ENCODE measurements around the gene TMEM273.
"Not testable (repeated sequence)": the region's sequence is repeated elsewhere in the genome, so short reads cannot be mapped to it uniquely, and the experiment has no call there.

The TMEM273 gene

DNA sequence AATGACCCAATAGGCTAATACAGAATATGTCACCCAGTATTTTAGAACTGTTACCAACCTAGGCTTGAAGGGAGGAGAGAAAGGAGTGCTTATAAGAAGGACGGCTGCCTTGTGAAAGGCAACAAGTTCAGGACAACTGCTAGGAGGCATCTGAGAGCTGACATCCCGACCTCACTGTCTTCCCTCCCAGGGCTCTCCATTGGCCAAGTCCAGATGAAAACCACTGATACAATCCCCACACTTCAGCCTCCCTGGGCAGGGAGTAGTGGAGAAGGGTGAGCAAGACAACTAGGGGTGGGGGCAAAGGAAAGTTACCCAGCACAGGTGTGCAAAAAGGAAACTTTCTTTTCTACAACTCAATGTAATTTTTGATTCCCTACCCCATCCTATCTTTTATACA is 29.5 kb upstream of the TMEM273 start:
- peaks cover 3% of the 10 kb centered on the region for H3K4me1 Mint-ChIP-seq (ENCODE audit: low read depth)
- H3K27ac Mint-ChIP-seq = no peak overlapping the region
- no peaks in the 10 kb centered on the region for H3K36me3 Mint-ChIP-seq
- H3K27me3 Mint-ChIP-seq = peaks cover 6% of the 10 kb centered on the region
- H3K9me3 Mint-ChIP-seq (ENCODE audit: low read depth) = no peaks in the 10 kb centered on the region
- H3K4me3 Mint-ChIP-seq = no peak overlapping the region

DNA sequence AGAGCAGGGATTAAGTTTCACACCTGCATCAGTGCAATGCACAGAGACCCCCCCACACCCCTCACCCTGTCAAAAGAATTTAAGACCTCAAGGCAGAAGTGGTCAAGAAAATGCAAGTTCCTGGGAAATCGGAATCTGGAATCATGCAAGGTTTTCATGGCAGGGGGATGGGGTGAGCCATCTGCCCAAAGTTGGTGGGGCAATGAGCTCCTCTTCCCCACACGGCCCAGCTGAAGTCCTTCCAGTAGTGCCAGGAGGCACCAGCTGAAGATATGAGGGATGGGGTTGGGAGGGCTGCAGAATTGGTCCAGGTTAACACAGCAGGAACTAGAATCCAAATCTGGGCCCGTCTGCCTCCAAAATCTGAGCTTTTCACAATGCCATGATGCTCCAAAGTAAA is 25.0 kb upstream of the TMEM273 start:
- H3K9me3 Mint-ChIP-seq (ENCODE audit: low read depth) = no peaks in the 10 kb centered on the region
- no peak overlapping the region for H3K27ac Mint-ChIP-seq
- H3K27me3 Mint-ChIP-seq = peaks cover 6% of the 10 kb centered on the region

DNA sequence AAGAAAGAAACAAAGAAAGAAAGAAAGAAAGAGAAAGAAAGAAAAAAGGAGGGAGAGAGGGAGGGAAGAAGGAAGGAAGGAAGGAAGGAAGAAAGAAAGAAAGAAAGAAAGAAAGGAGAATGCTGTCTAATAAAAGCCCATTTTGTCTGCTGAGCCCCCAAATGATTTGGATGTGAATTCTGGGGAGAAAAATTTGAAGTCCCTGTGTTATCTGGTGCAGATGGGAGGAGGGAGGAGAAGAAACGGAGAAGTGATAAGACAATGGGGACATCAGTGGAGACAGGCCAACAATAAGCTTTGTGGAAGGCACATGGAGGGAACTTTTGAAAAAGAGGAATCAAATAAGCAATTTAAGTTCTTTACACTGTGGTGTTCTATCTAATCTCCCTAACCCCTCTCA is 24.6 kb upstream of the TMEM273 start:
- H3K27me3 Mint-ChIP-seq = peaks cover 6% of the 10 kb centered on the region
- H3K9me3 Mint-ChIP-seq (ENCODE audit: low read depth) = no peaks in the 10 kb centered on the region
- no peak overlapping the region for H3K4me3 Mint-ChIP-seq
- H3K4me1 Mint-ChIP-seq (ENCODE audit: low read depth) = peaks cover 3% of the 10 kb centered on the region
- H3K36me3 Mint-ChIP-seq = no peaks in the 10 kb centered on the region
- H3K27ac Mint-ChIP-seq = no peak overlapping the region

More for the DNA sequence above, 25.0 kb upstream of the TMEM273 start:
- no peak overlapping the region for H3K4me3 Mint-ChIP-seq
- H3K4me1 Mint-ChIP-seq (ENCODE audit: low read depth) = peaks cover 3% of the 10 kb centered on the region
- H3K36me3 Mint-ChIP-seq = no peaks in the 10 kb centered on the region

DNA sequence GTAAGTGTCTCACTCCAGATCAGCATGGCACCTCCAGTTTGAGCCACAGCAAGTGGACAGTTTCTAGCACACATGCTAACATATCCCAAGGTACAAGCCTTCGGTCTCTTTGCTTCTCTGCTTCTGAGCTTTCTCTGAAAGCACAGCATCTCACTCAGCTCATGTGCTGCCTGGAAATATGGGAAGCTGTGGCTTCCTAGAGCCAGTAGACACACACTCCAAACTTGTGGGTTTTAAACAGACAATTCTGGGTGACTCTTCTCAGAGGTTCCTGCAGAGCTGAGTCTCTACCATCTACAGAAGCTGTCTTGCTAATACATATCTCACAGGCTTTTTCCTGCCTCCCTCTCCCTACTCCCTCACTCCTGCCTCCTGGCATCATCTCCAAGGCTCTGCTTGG is 23.9 kb upstream of the TMEM273 start:
- no peak overlapping the region for H3K4me3 Mint-ChIP-seq
- no peak overlapping the region for H3K27ac Mint-ChIP-seq
- H3K9me3 Mint-ChIP-seq (ENCODE audit: low read depth) = no peaks in the 10 kb centered on the region
- peaks cover 6% of the 10 kb centered on the region for H3K27me3 Mint-ChIP-seq
- no peaks in the 10 kb centered on the region for H3K36me3 Mint-ChIP-seq
- peaks cover 3% of the 10 kb centered on the region for H3K4me1 Mint-ChIP-seq (ENCODE audit: low read depth)

DNA sequence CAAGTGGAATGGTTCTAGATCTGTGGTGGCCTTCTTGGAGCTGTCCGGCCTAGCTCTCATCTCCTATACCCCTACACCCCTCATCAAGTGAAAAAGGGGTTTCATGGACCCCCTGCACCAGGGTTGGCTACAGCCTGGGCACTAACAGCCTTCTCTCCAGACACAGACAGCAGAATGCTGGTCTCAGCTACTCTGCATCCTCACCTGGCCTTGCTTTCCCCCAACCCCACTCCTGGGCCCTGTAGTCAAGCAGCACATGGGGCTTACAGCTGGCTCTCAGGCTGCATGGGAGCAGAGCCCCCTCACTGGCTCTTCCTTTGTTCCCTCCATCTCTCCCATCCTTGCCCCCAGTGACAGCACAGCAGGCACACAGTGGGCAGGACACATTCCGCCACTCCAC is 20.8 kb upstream of the TMEM273 start:
- Mint-ChIP-seq H3K36me3 (no peaks in the 10 kb centered on the region), H3K27me3 (peaks cover 9% of the 10 kb centered on the region), H3K4me3 (no peak overlapping the region), H3K4me1 (ENCODE audit: low read depth) (no peaks in the 10 kb centered on the region), H3K27ac (no peak overlapping the region), H3K9me3 (ENCODE audit: low read depth) (peaks cover 3% of the 10 kb centered on the region)

DNA sequence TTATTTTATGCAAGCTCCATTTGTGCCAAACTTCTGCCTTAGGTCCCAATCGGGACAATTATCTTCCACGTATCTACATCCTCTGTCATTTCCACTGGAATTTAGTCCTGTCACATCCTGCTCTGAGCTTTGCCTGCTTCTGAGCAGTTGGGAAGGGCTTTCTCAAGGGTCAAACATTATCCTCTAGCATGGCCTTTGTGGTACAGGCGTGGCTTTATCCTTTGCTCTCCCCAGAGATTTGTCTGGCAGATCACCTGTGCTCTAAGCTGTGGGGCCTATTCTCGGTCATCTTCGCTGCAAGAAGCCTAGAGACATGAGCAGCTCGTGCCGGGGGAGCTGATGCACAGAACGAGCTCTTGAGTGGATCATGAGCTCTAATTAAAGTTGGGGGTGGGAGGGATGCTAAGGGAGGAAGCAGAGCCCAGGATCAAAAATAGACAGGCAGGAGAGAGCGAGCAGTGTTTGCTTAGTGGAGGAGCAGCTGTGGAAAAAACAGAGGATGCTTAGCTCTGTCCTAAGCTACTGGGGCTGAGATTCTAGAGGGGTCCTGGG is 19.8 kb upstream of the TMEM273 start:
- Mint-ChIP-seq H3K36me3 (no peaks in the 10 kb centered on the region), H3K9me3 (ENCODE audit: low read depth) (peaks cover 5% of the 10 kb centered on the region), H3K4me1 (ENCODE audit: low read depth) (no peaks in the 10 kb centered on the region), H3K4me3 (no peak overlapping the region), H3K27me3 (peaks cover 6% of the 10 kb centered on the region), H3K27ac (no peak overlapping the region)

DNA sequence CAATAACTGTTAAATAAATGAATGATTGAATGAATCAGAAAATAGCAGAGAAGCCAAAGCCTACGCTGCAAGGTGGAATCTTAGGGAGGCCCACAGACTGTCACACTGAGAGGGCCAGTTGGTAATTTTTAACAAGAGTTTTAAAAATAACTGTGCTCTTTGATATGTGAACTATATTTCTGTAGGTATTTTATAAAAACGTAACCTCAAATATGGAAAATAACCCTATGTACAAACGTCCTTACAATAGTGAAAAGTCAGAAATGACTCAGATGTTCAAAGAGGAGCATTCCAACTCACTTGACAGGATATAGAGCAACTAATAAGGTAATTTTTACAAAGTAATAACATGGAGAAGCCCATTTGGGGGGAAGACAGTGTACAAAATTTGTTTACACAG is 18.9 kb upstream of the TMEM273 start:
- no peak overlapping the region for H3K4me3 Mint-ChIP-seq
- H3K27me3 Mint-ChIP-seq = peaks cover 6% of the 10 kb centered on the region
- H3K36me3 Mint-ChIP-seq = no peaks in the 10 kb centered on the region
- no peak overlapping the region for H3K27ac Mint-ChIP-seq
- H3K9me3 Mint-ChIP-seq (ENCODE audit: low read depth) = peaks cover 5% of the 10 kb centered on the region
- no peaks in the 10 kb centered on the region for H3K4me1 Mint-ChIP-seq (ENCODE audit: low read depth)

DNA sequence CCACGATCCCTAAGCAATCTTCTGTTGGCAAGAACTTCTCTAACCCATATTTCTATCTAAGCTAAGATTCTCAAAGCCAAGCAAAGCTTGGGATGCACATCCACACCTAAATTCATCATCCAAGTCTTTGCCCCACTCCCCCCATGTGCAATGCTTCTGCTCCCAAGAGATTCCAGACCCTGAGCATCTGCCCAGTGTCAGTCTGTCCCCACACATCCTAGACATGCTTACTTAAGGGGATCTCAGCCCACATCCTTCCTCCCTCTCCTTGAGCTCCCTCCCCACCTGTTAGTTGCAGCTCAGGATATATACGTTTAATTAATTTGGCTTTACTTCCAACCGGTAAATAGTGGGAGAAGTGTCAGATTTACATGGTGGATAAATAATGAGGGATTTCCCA is 17.0 kb upstream of the TMEM273 start:
- H3K27ac Mint-ChIP-seq = no peak overlapping the region
- H3K4me3 Mint-ChIP-seq = no peak overlapping the region
- no peaks in the 10 kb centered on the region for H3K36me3 Mint-ChIP-seq
- peaks cover 5% of the 10 kb centered on the region for H3K9me3 Mint-ChIP-seq (ENCODE audit: low read depth)
- H3K27me3 Mint-ChIP-seq = peaks cover 4% of the 10 kb centered on the region
- H3K4me1 Mint-ChIP-seq (ENCODE audit: low read depth) = no peaks in the 10 kb centered on the region

DNA sequence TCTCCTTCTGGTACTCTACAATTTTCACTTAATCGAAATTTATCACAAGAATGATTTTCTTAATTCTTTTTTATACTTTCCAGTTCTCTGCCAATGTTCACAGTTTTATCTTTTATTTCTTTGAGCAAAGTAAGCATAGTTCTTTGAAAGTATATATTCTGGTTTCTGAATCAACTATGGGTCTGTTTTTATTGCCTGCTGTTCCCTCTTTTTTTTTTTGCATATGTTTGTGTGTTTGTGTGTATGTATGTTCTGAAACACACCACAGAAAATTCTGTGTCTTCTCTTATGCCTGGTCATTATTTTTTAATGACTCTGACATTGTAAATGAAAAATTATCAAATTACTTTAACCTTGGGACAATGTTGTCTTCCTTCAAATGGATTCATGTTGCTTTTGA is 15.9 kb upstream of the TMEM273 start:
- Mint-ChIP-seq H3K27ac (no peak overlapping the region), H3K36me3 (no peaks in the 10 kb centered on the region), H3K27me3 (peaks cover 4% of the 10 kb centered on the region), H3K9me3 (ENCODE audit: low read depth) (peaks cover 5% of the 10 kb centered on the region), H3K4me3 (no peak overlapping the region), H3K4me1 (ENCODE audit: low read depth) (no peaks in the 10 kb centered on the region)

DNA sequence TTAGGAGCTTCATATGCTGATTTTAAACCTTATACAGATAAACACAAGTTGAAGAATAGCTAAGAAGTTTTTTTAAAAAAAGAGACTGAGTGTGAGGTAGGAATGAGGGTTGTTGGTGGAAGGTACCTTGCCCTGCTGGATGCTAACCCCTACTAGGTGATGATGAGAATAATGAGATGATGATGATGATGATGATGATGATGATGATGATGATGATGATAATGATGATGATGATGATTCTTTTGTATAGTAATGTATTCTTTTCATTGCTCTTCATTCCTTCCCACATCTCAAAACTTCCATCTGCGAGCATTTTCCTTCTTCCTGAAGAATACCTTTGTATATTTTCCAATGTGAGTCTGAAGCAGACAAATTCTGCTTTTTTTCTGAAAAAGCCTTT is 14.1 kb upstream of the TMEM273 start:
- peaks cover 5% of the 10 kb centered on the region for H3K9me3 Mint-ChIP-seq (ENCODE audit: low read depth)
- peaks cover 8% of the 10 kb centered on the region for H3K27me3 Mint-ChIP-seq
- H3K36me3 Mint-ChIP-seq = no peaks in the 10 kb centered on the region
- H3K4me1 Mint-ChIP-seq (ENCODE audit: low read depth) = no peaks in the 10 kb centered on the region
- no peak overlapping the region for H3K4me3 Mint-ChIP-seq
- no peak overlapping the region for H3K27ac Mint-ChIP-seq

DNA sequence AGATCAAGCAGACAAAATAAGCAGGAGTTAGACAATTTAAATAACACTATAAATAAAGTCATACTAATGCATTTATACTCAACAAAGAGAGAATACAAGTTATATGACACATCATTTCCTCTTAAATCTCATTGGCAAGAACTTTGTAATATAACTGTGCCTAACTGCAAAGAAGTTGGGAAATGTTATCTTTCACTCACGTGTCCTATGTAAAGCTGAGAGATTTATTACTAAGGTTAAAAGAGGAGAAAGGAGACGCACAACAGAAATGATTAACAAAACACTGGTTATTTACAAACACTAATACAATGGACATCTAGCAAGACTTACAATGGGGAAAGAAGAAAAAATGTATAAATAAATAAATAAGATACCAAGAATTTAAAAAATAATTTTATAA is 12.7 kb upstream of the TMEM273 start:
- Mint-ChIP-seq H3K9me3 (ENCODE audit: low read depth) (peaks cover 5% of the 10 kb centered on the region), H3K36me3 (no peaks in the 10 kb centered on the region), H3K27me3 (peaks cover 13% of the 10 kb centered on the region), H3K4me1 (ENCODE audit: low read depth) (no peaks in the 10 kb centered on the region), H3K27ac (no peak overlapping the region), H3K4me3 (no peak overlapping the region)

DNA sequence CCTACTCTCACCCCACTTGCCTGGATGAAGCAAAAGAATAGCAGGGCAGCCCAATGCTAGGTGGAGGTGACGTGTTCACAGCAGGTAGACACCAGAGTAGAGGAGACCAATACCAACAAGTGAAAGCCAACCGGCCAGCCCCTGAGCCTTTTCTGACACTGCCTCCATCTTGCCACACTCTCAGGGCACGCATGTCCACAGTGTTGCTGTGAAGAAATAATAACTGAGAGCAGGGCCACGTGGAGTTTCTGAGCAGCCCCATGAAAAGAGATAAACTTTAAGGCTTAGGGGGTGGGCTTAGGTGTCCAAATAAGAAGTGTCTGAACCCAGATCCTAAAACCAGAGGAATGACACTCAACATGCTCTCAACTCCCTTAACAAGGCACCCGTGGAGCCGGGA is 9.0 kb upstream of the TMEM273 start:
- H3K4me1 Mint-ChIP-seq (ENCODE audit: low read depth) = no peaks in the 10 kb centered on the region
- peaks cover 12% of the 10 kb centered on the region for H3K27me3 Mint-ChIP-seq
- H3K9me3 Mint-ChIP-seq (ENCODE audit: low read depth) = no peaks in the 10 kb centered on the region
- H3K36me3 Mint-ChIP-seq = no peaks in the 10 kb centered on the region
- H3K4me3 Mint-ChIP-seq = no peak overlapping the region
- no peak overlapping the region for H3K27ac Mint-ChIP-seq

DNA sequence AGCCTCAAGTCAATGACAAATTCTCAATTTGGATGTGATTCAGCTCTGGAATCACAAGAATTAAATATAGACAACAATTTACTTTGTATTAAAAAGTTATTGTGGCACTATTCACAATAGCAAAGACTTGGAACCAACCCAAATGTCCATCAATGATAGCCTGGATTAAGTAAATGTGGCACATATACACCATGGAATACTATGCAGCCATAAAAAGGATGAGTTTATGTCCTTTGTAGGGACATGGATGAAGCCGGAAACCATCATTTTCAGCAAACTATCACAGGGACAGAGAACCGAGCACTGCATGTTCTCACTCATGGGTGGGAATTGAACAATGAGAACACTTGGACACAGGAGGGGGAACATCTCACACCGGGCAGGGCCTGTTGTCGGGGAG is 7.7 kb upstream of the TMEM273 start:
- H3K9me3 Mint-ChIP-seq (ENCODE audit: low read depth); H3K36me3 Mint-ChIP-seq; H3K4me1 Mint-ChIP-seq (ENCODE audit: low read depth); H3K4me3 Mint-ChIP-seq; H3K27ac Mint-ChIP-seq: not testable (repeated sequence)
- peaks cover 10% of the 10 kb centered on the region for H3K27me3 Mint-ChIP-seq

DNA sequence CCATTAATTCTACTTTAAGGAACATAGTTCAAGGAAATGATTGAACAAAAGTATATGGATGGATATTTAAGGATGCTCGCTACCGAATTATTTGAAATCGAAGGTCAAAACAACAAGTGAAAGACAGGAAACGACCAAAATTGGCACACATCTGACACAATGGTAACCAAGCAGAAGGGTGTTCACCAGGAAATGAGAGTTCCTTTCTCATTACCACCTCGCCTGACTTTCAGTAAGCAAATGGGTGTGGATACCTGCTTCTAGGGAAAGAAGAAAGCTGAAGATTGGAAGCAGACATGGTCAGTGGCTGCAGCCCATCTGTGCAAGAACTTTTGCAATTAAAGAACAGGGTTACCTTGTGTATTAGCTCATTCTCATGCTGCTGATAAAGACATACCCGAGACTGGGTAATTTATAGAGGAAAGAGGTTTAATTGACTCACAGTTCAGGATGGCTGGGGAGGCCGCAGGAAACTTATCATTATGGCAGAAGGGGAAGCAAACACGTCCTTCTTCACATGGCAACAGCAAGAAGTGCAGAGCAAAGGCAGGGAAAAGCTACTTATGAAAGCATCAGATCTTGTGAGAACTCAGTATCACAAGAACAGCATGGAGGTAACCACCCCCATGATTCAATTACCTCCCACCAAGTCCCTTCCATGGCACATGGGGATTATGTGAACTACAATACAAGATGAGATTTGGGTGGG is 6.2 kb upstream of the TMEM273 start:
- H3K4me3 Mint-ChIP-seq = no peak overlapping the region

DNA sequence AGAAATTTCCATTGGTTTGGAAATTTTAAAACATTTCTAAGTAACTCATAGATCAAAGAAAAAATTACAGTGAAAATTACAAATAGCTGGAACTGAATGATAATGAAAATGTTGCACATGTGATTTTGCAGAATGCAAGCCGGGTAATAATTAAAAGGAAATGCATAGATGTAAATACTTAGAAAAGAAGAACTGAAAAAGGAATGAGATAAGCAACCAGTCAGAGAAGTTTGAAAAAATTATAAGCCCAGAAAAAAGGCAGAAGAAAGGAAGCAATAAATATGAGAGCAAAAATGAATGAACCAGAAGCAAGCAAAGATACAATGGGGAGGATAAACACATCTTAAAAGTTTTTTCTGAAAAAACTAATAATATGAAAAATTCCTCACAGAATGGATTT is 3.2 kb upstream of the TMEM273 start:
- H3K4me3 Mint-ChIP-seq = no peak overlapping the region
- H3K27me3 Mint-ChIP-seq = peaks cover 5% of the 10 kb centered on the region
- no peaks in the 10 kb centered on the region for H3K36me3 Mint-ChIP-seq
- no peaks in the 10 kb centered on the region for H3K9me3 Mint-ChIP-seq (ENCODE audit: low read depth)
- H3K27ac Mint-ChIP-seq = no peak overlapping the region
- no peaks in the 10 kb centered on the region for H3K4me1 Mint-ChIP-seq (ENCODE audit: low read depth)

More for the DNA sequence above, 6.2 kb upstream of the TMEM273 start:
- H3K27me3 Mint-ChIP-seq = peaks cover 14% of the 10 kb centered on the region
- H3K36me3 Mint-ChIP-seq = no peaks in the 10 kb centered on the region
- no peaks in the 10 kb centered on the region for H3K4me1 Mint-ChIP-seq (ENCODE audit: low read depth)
- H3K9me3 Mint-ChIP-seq (ENCODE audit: low read depth) = no peaks in the 10 kb centered on the region
- H3K27ac Mint-ChIP-seq = no peak overlapping the region

DNA sequence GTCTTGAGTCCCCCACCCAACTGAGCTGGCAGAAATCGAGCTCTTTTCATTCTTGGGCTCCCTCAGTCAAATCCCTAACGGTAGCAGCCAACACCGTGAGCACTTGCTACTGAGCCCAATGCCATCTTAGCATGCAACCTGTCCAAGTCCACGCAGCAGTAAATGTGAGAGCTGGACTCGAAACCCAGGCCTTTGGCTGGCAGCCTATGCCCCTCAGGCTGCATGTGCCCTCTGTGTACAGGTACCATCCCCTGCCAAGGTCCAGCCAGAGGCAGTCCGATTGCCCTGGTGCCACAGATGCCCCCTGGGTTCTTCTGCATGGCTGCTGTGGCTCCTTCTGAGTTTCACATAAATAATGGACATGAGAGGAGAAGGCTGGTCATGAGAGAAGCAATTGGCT is 1.2 kb upstream of the TMEM273 start:
- Mint-ChIP-seq H3K27me3 (peaks cover 5% of the 10 kb centered on the region), H3K9me3 (ENCODE audit: low read depth) (no peaks in the 10 kb centered on the region), H3K4me3 (no peak overlapping the region), H3K36me3 (no peaks in the 10 kb centered on the region), H3K27ac (no peak overlapping the region), H3K4me1 (ENCODE audit: low read depth) (peaks cover 4% of the 10 kb centered on the region)

All from activated naive CD8-positive, alpha-beta T cell (primary cell).